Measurements from ENCODE around the gene TRAM2.

Gene TRAM2

GRCh38 chr6:52495922-52496321 lies 80.9 kb downstream of the TRAM2 start:
- H3K36me3 ChIP-seq (ENCODE audit: low read depth), result peaks cover 16% of the 10 kb centered on the region
- ATAC-seq (ENCODE audit: low read depth) (0 out of 3 replicates have a peak, but pooled peaks have one; percentile 12), DNase-seq (ENCODE audit: low spot score) (no peak)
- no peak overlapping the region for H3K4me3 ChIP-seq (ENCODE audit: severe bottlenecking)
- H3K27me3 ChIP-seq (ENCODE audit: insufficient read depth, poor library complexity, severe bottlenecking), result no peaks in the 10 kb centered on the region
- TF ChIP-seq CTCF (IDR thresholded peaks at IDR 0.05; ENCODE audit: poor library complexity, severe bottlenecking), result no peak
- no peaks in the 10 kb centered on the region for H3K9me3 ChIP-seq (ENCODE audit: severe bottlenecking)
- peaks cover 7% of the 10 kb centered on the region for H3K4me1 ChIP-seq (ENCODE audit: insufficient read depth, poor library complexity, severe bottlenecking)
- H3K27ac ChIP-seq (ENCODE audit: poor library complexity, severe bottlenecking), result no peak overlapping the region

GRCh38 chr6:52494298-52495072 lies 82.4 kb downstream of the TRAM2 start:
- peaks cover 5% of the 10 kb centered on the region for H3K4me1 ChIP-seq (ENCODE audit: insufficient read depth, poor library complexity, severe bottlenecking)
- H3K27ac ChIP-seq (ENCODE audit: poor library complexity, severe bottlenecking), result no peak overlapping the region
- DNase-seq (ENCODE audit: low spot score) (no peak), ATAC-seq (ENCODE audit: low read depth) (no peak)
- H3K36me3 ChIP-seq (ENCODE audit: low read depth), result peaks cover 20% of the 10 kb centered on the region
- H3K9me3 ChIP-seq (ENCODE audit: severe bottlenecking), result no peaks in the 10 kb centered on the region
- no peak overlapping the region for H3K4me3 ChIP-seq (ENCODE audit: severe bottlenecking)
- TF ChIP-seq CTCF (IDR thresholded peaks at IDR 0.05; ENCODE audit: poor library complexity, severe bottlenecking), result no peak
- no peaks in the 10 kb centered on the region for H3K27me3 ChIP-seq (ENCODE audit: insufficient read depth, poor library complexity, severe bottlenecking)

GRCh38 chr6:52493669-52494068 lies 83.2 kb downstream of the TRAM2 start:
- no peak overlapping the region for H3K27ac ChIP-seq (ENCODE audit: poor library complexity, severe bottlenecking)
- DNase-seq (ENCODE audit: low spot score), result no peak
- ATAC-seq (ENCODE audit: low read depth), result no peak
- peaks cover 23% of the 10 kb centered on the region for H3K36me3 ChIP-seq (ENCODE audit: low read depth)
- H3K9me3 ChIP-seq (ENCODE audit: severe bottlenecking), result no peaks in the 10 kb centered on the region
- H3K4me1 ChIP-seq (ENCODE audit: insufficient read depth, poor library complexity, severe bottlenecking), result no peaks in the 10 kb centered on the region
- TF ChIP-seq CTCF (IDR thresholded peaks at IDR 0.05; ENCODE audit: poor library complexity, severe bottlenecking), result no peak
- H3K27me3 ChIP-seq (ENCODE audit: insufficient read depth, poor library complexity, severe bottlenecking), result no peaks in the 10 kb centered on the region
- H3K4me3 ChIP-seq (ENCODE audit: severe bottlenecking), result no peak overlapping the region

- Histone ChIP-seq H3K36me3 (ENCODE audit: low read depth) (peaks cover 17% of the 10 kb centered on the region), H3K9me3 (ENCODE audit: severe bottlenecking) (no peaks in the 10 kb centered on the region), H3K4me3 (ENCODE audit: severe bottlenecking) (no peak overlapping the region), H3K27me3 (ENCODE audit: insufficient read depth, poor library complexity, severe bottlenecking) (no peaks in the 10 kb centered on the region), H3K27ac (ENCODE audit: poor library complexity, severe bottlenecking) (no peak overlapping the region), H3K4me1 (ENCODE audit: insufficient read depth, poor library complexity, severe bottlenecking) (no peaks in the 10 kb centered on the region)
- no peak for TF ChIP-seq CTCF (IDR thresholded peaks at IDR 0.05; ENCODE audit: poor library complexity, severe bottlenecking)
- no peak for DNase-seq (ENCODE audit: low spot score)
- ATAC-seq (ENCODE audit: low read depth), result no peak
These were observed 85.4 kb downstream of the TRAM2 start for GRCh38 chr6:52491203-52492069.

Measured in RWPE2 (cell line).